Renal pelvis (tissue), 4 donors: ENCODE results near the gene DNAH10. TPM values are rescaled to one million over a fixed set of nuclear protein-coding genes. Genes with fewer than 3 reads are reported as not detected.
A peak's percentile ranks its signal among the peaks of the same experiment; 100 is the strongest.

Experiments
- DNase-seq: peaks from one replicate; pipeline ENCODE4 v3.0.0-alpha.2; 2013
- polyA plus RNA-seq, 3 donors: library from polyadenylated mRNA; unstranded; fragments of 120-200 nt; gene quantifications; one replicate each; pipeline ENCODE4 v1.2.1, GENCODE V29; 2013; ENCODE audit not compliant: insufficient read length in 3 of 3

The DNAH10 gene
- polyA plus RNA-seq, 3 donors = 6.1 to 7.6 (median 7.5) TPM

- DNase-seq = no peak
Observed at GRCh38 chr12:123966596-123966995, 204.5 kb downstream of the DNAH10 start.

- no peak for DNase-seq
Observed at GRCh38 chr12:123967121-123967586, 205.1 kb downstream of the DNAH10 start.

GRCh38 chr12:123971449-123971769 lies 209.3 kb downstream of the DNAH10 start:
- no peak for DNase-seq

- peak; percentile 54 for DNase-seq
Observed at GRCh38 chr12:123971770-123972456, 209.8 kb downstream of the DNAH10 start.

GRCh38 chr12:123972457-123973401 lies 210.6 kb downstream of the DNAH10 start, which contains the start of the genes CCDC92 and ZNF664:
Gene CCDC92 (minus strand): TSS chr12:123972831. CDS start chr12:123944305, 28,526 bp downstream.
Gene ZNF664 (plus strand): TSS chr12:123973215. CDS start chr12:124012145, 38,930 bp downstream.
- peak; percentile 94 for DNase-seq

GRCh38 chr12:123973552-123974341 lies 211.6 kb downstream of the DNAH10 start:
- no peak for DNase-seq

- no peak for DNase-seq
Observed at GRCh38 chr12:123976227-123976826, 214.2 kb downstream of the DNAH10 start.

GRCh38 chr12:123979566-123979965 lies 217.5 kb downstream of the DNAH10 start:
- DNase-seq = no peak

GRCh38 chr12:123982269-123982668 lies 220.2 kb downstream of the DNAH10 start:
- DNase-seq = no peak

GRCh38 chr12:123983822-123984485 lies 221.9 kb downstream of the DNAH10 start:
- DNase-seq = peak; percentile 61

- no peak for DNase-seq
Observed at GRCh38 chr12:123984903-123985302, 222.8 kb downstream of the DNAH10 start.

Other genes starting within 250 kb of the DNAH10 start
- 10 to 100 TPM; 20.5 to 22.9 (median 21.5) TPM for gene RILPL1, start 228.6 kb upstream of the DNAH10 start, polyA plus RNA-seq
- gene TMED2, start 177.7 kb upstream of the DNAH10 start, polyA plus RNA-seq = 100 to 1,000 TPM; 202 to 213 (median 208) TPM
- gene DDX55, start 160.2 kb upstream of the DNAH10 start, polyA plus RNA-seq = 10 to 100 TPM; 21.0 to 46.6 (median 39.4) TPM
- gene EIF2B1, start 128.6 kb upstream of the DNAH10 start, polyA plus RNA-seq = 10 to 100 TPM; 58.9 to 69.1 (median 67.1) TPM
- gene GTF2H3, start 128.5 kb upstream of the DNAH10 start, polyA plus RNA-seq = 10 to 100 TPM; 23.6 to 41.7 (median 35.7) TPM
- gene TCTN2, start 91.2 kb upstream of the DNAH10 start, polyA plus RNA-seq = 10 to 100 TPM; 25.6 to 34.1 (median 33.8) TPM
- 10 to 100 TPM; 16.8 to 25.8 (median 24.5) TPM for gene ATP6V0A2, start 49.9 kb upstream of the DNAH10 start, polyA plus RNA-seq
- 10 to 100 TPM; 48.7 to 56.0 (median 49.2) TPM for gene CCDC92, start 210.5 kb downstream of the DNAH10 start, polyA plus RNA-seq
- gene ZNF664, start 210.9 kb downstream of the DNAH10 start, polyA plus RNA-seq = 100 to 1,000 TPM; 160 to 176 (median 165) TPM